ENCODE data around the gene RBM47. TPM values are rescaled to one million over a fixed set of nuclear protein-coding genes. Genes with fewer than 3 reads are reported as not detected.
A peak's percentile ranks its signal among the peaks of the same experiment; 100 is the strongest.

Gene RBM47
- total and polyA plus RNA-seq, 2 donors (not counting 1 experiment from before 2014, with no cell fraction given) = 0.14 to 1.8 TPM

- Histone ChIP-seq H3K4me3 (replicated peaks in 1 of 4; ENCODE audit: control extremely low read depth in 1 of 4, insufficient read depth in 1 of 4, low read depth in 3 of 4, low read length in 4 of 4) (no peak overlapping the region), H3K4me2 (ENCODE audit: extremely low read depth, insufficient read depth, low read length) (no peak overlapping the region), H3K27ac (ENCODE audit: insufficient read depth, low read length) (no peak overlapping the region), H3K4me1 (ENCODE audit: control insufficient read depth, extremely low read depth, insufficient read depth, low read length) (no peaks in the 10 kb centered on the region), H4K20me1 (ENCODE audit: control insufficient read depth, extremely low read depth, insufficient read depth, low read length) (no peaks in the 10 kb centered on the region), H3K36me3 (ENCODE audit: control insufficient read depth, insufficient read depth, low read length) (no peaks in the 10 kb centered on the region), H3K9me3 (ENCODE audit: control insufficient read depth, insufficient read depth, low read depth, low read length) (no peaks in the 10 kb centered on the region), H2AFZ (ENCODE audit: low read length) (no peak overlapping the region), H3K79me2 (ENCODE audit: control insufficient read depth, insufficient read depth, low read length) (no peaks in the 10 kb centered on the region), H3K9ac (ENCODE audit: insufficient read depth, low read length) (no peak overlapping the region), H3K27me3 (ENCODE audit: control insufficient read depth, insufficient read depth, low read length) (no peaks in the 10 kb centered on the region)
- no peak for TF ChIP-seq EZH2 (IDR thresholded peaks at IDR 0.05; ENCODE audit: low read length, missing control alignments)
- no peak for DNase-seq (ENCODE audit: low read depth in 2 of 2)
Measured at GRCh38 chr4:40514497-40514951, 115.1 kb downstream of the RBM47 start.

GRCh38 chr4:40511036-40511614, 118.5 kb downstream of the RBM47 start:
- no peaks in the 10 kb centered on the region for H3K4me1 ChIP-seq (ENCODE audit: control insufficient read depth, extremely low read depth, insufficient read depth, low read length)

GRCh38 chr4:40507977-40508376, 121.7 kb downstream of the RBM47 start:
- Histone ChIP-seq H2AFZ (ENCODE audit: low read length) (no peak overlapping the region), H3K27ac (ENCODE audit: insufficient read depth, low read length) (no peak overlapping the region), H3K36me3 (ENCODE audit: control insufficient read depth, insufficient read depth, low read length) (no peaks in the 10 kb centered on the region), H4K20me1 (ENCODE audit: control insufficient read depth, extremely low read depth, insufficient read depth, low read length) (no peaks in the 10 kb centered on the region), H3K4me3 (replicated peaks in 1 of 4; ENCODE audit: control extremely low read depth in 1 of 4, insufficient read depth in 1 of 4, low read depth in 3 of 4, low read length in 4 of 4) (no peak overlapping the region), H3K4me1 (ENCODE audit: control insufficient read depth, extremely low read depth, insufficient read depth, low read length) (no peaks in the 10 kb centered on the region), H3K4me2 (ENCODE audit: extremely low read depth, insufficient read depth, low read length) (no peak overlapping the region), H3K79me2 (ENCODE audit: control insufficient read depth, insufficient read depth, low read length) (no peaks in the 10 kb centered on the region), H3K9me3 (ENCODE audit: control insufficient read depth, insufficient read depth, low read depth, low read length) (no peaks in the 10 kb centered on the region), H3K9ac (ENCODE audit: insufficient read depth, low read length) (no peak overlapping the region), H3K27me3 (ENCODE audit: control insufficient read depth, insufficient read depth, low read length) (no peaks in the 10 kb centered on the region)
- TF ChIP-seq CTCF (conservative IDR thresholded peaks at IDR 0.05 in 1 of 2, IDR thresholded peaks at IDR 0.05 in 1 of 2; ENCODE audit: low read depth in 1 of 2, low read length in 2 of 2) = peak in 1 of 2 donors; percentile 12
- no peak for TF ChIP-seq EZH2 (IDR thresholded peaks at IDR 0.05; ENCODE audit: low read length, missing control alignments)
- DNase-seq (ENCODE audit: low read depth in 2 of 2) = peak in 1 of 2 donors; percentile 13

More at GRCh38 chr4:40511036-40511614, 118.5 kb downstream of the RBM47 start:
- DNase-seq (ENCODE audit: low read depth in 2 of 2) = no peak
- H3K36me3 ChIP-seq (ENCODE audit: control insufficient read depth, insufficient read depth, low read length) = no peaks in the 10 kb centered on the region
- no peaks in the 10 kb centered on the region for H3K9me3 ChIP-seq (ENCODE audit: control insufficient read depth, insufficient read depth, low read depth, low read length)
- no peak overlapping the region for H3K4me3 ChIP-seq (replicated peaks in 1 of 4; ENCODE audit: control extremely low read depth in 1 of 4, insufficient read depth in 1 of 4, low read depth in 3 of 4, low read length in 4 of 4)
- no peaks in the 10 kb centered on the region for H4K20me1 ChIP-seq (ENCODE audit: control insufficient read depth, extremely low read depth, insufficient read depth, low read length)
- no peak overlapping the region for H3K4me2 ChIP-seq (ENCODE audit: extremely low read depth, insufficient read depth, low read length)
- H3K27me3 ChIP-seq (ENCODE audit: control insufficient read depth, insufficient read depth, low read length) = no peaks in the 10 kb centered on the region
- no peak overlapping the region for H3K9ac ChIP-seq (ENCODE audit: insufficient read depth, low read length)
- no peak for TF ChIP-seq EZH2 (IDR thresholded peaks at IDR 0.05; ENCODE audit: low read length, missing control alignments)
- TF ChIP-seq CTCF (conservative IDR thresholded peaks at IDR 0.05 in 1 of 2, IDR thresholded peaks at IDR 0.05 in 1 of 2; ENCODE audit: low read depth in 1 of 2, low read length in 2 of 2) = no peak
- H3K27ac ChIP-seq (ENCODE audit: insufficient read depth, low read length) = no peak overlapping the region
- no peak overlapping the region for H2AFZ ChIP-seq (ENCODE audit: low read length)
- no peaks in the 10 kb centered on the region for H3K79me2 ChIP-seq (ENCODE audit: control insufficient read depth, insufficient read depth, low read length)
